Panc1 (cell line): Measurements from ENCODE around the gene C13orf46. TPM values are rescaled to one million over a fixed set of nuclear protein-coding genes. Genes with fewer than 3 reads are reported as not detected.

ENCODE experiments used
- ATAC-seq: fragments of 200-7000 bp; cut with Tn5 transposase; 2 replicates; pipeline ENCODE4 v1.9.1; 2020; ENCODE audit warnings: mild to moderate bottlenecking, moderate library complexity
- BruUV-seq: library from RNA; stranded (reverse); fragments of 400-500 nt; replicated peaks from 2 replicates; lab custom pipeline; 2021; lab: Mats Ljungman, UMichigan
- CTCF ChIA-PET: fragments of 300-600 bp; sonication (Branson Sonifier 250); formaldehyde crosslinking; loops from one replicate; lab custom pipeline; 2022; ENCODE audit warnings: antibody characterized with exemption; lab: Charles Lee
- POLR2A ChIA-PET: fragments of 300-600 bp; sonication (Branson Sonifier 250); formaldehyde crosslinking; loops from one replicate; lab custom pipeline; 2022; ENCODE audit warnings: antibody characterized with exemption; lab: Charles Lee
- DNase-seq: peaks from one replicate; pipeline ENCODE4 v3.0.0-alpha.2; 2010; ENCODE audit warnings: low read depth, low spot score
- H3K27ac ChIP-seq: 2 replicates; pipeline ENCODE4 v1.5.1; 2011; ENCODE audit warnings: mild to moderate bottlenecking, low read length, inconsistent platforms
- H3K27me3 ChIP-seq: fragments of 200-500 bp; sonication (Bioruptor generic); 2 replicates; pipeline ENCODE4 v1.6.0; 2014; ENCODE audit warnings: low read length, inconsistent platforms; ENCODE audit not compliant: control insufficient read depth, insufficient read depth
- H3K36me3 ChIP-seq: fragments of 200-500 bp; sonication (Bioruptor generic); 2 replicates; pipeline ENCODE4 v1.5.1; 2014; ENCODE audit warnings: inconsistent platforms, mild to moderate bottlenecking, low read length, moderate library complexity; ENCODE audit not compliant: control insufficient read depth, insufficient read depth
- H3K4me1 ChIP-seq: 2 replicates; pipeline ENCODE4 v1.5.1; 2011; ENCODE audit warnings: inconsistent platforms, mild to moderate bottlenecking, low read length, moderate library complexity; ENCODE audit not compliant: control insufficient read depth, insufficient read depth
- H3K4me3 ChIP-seq, 2 experiments: 2 replicates each; pipeline ENCODE4 v1.5.1; 2011 to 2012; ENCODE audit warnings: low read depth in 2 of 2, low read length in 2 of 2, mild to moderate bottlenecking in 2 of 2, inconsistent platforms in 1 of 2, moderate library complexity in 1 of 2
- H3K9me3 ChIP-seq: fragments of 200-500 bp; sonication (Bioruptor generic); 2 replicates; pipeline ENCODE4 v1.5.1; 2014; ENCODE audit warnings: low read depth, mild to moderate bottlenecking, inconsistent platforms, low read length, moderate library complexity; ENCODE audit not compliant: control insufficient read depth, insufficient read depth
- POLR2AphosphoS5 ChIP-seq: IDR thresholded peaks from 2 replicates; pipeline ENCODE4 v1.6.1; 2012; ENCODE audit warnings: mild to moderate bottlenecking, low read depth, low read length, moderate library complexity
- SIN3A ChIP-seq: IDR thresholded peaks from 2 replicates; pipeline ENCODE4 v1.6.1; 2012; ENCODE audit warnings: low read depth, mild to moderate bottlenecking, low read length, moderate library complexity, borderline replicate concordance; ENCODE audit not compliant: insufficient read depth
- TCF7L2 ChIP-seq: IDR thresholded peaks from 2 replicates; pipeline ENCODE4 v1.6.1; 2011; ENCODE audit warnings: mild to moderate bottlenecking, low read depth, low read length, inconsistent platforms
- in situ Hi-C: cut with HindIII; loops from 2 replicates; pipeline ENCODE4 v1.10.0; 2016; ENCODE audit warnings: low sequenced_read_pairs, low pct_unique_long_range_greater_than_20kb
- intact Hi-C: fragments of 100-400 bp; cut with micrococcal nuclease; formaldehyde crosslinking; loops from one replicate; pipeline ENCODE4 v1.10.0; 2022; ENCODE audit not compliant: unreplicated experiment
- total RNA-seq: library from RNA; stranded (reverse); gene quantifications from one replicate; pipeline ENCODE4 v1.2.1, GENCODE V29; 2021; ENCODE audit not compliant: unreplicated experiment
- TF ChIP-seq, protein P1 (sequence below): fragments of 450-650 bp; IDR thresholded peaks from 2 replicates; pipeline ENCODE4 v1.5.1; 2017; ENCODE audit warnings: mild to moderate bottlenecking
- TF ChIP-seq, protein P2 (sequence below), 2 experiments: IDR thresholded peaks; 2 replicates each; pipeline ENCODE4 v1.6.1; 2011 to 2012; ENCODE audit warnings: low read depth in 2 of 2, control low read depth in 1 of 2, low read length in 1 of 2, mild to moderate bottlenecking in 1 of 2, moderate library complexity in 1 of 2; ENCODE audit not compliant: insufficient read depth in 1 of 2

C13orf46 gene
- total RNA-seq, 1 experiment from 2014 or later: 2.6 TPM

- DNase-seq: no peak
- in situ Hi-C loops (no loop called here), intact Hi-C loops (no loop called here)
- no peak for ATAC-seq
- H3K36me3 ChIP-seq: peaks cover 1% of the 10 kb centered on the region; the same call in 1 of the 2 replicates
- no peaks in the 10 kb centered on the region for H3K9me3 ChIP-seq
- ChIA-PET CTCF (no interaction called here), POLR2A (no interaction called here)
- H3K27me3 ChIP-seq: no peaks in the 10 kb centered on the region
- H3K4me3 ChIP-seq: no peak overlapping the region
- H3K4me1 ChIP-seq: no peaks in the 10 kb centered on the region
- BruUV-seq: no TSS peak
- H3K27ac ChIP-seq: no peak overlapping the region
- TF ChIP-seq, protein P1, sequence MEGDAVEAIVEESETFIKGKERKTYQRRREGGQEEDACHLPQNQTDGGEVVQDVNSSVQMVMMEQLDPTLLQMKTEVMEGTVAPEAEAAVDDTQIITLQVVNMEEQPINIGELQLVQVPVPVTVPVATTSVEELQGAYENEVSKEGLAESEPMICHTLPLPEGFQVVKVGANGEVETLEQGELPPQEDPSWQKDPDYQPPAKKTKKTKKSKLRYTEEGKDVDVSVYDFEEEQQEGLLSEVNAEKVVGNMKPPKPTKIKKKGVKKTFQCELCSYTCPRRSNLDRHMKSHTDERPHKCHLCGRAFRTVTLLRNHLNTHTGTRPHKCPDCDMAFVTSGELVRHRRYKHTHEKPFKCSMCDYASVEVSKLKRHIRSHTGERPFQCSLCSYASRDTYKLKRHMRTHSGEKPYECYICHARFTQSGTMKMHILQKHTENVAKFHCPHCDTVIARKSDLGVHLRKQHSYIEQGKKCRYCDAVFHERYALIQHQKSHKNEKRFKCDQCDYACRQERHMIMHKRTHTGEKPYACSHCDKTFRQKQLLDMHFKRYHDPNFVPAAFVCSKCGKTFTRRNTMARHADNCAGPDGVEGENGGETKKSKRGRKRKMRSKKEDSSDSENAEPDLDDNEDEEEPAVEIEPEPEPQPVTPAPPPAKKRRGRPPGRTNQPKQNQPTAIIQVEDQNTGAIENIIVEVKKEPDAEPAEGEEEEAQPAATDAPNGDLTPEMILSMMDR: no peak
- TF ChIP-seq, protein P2, sequence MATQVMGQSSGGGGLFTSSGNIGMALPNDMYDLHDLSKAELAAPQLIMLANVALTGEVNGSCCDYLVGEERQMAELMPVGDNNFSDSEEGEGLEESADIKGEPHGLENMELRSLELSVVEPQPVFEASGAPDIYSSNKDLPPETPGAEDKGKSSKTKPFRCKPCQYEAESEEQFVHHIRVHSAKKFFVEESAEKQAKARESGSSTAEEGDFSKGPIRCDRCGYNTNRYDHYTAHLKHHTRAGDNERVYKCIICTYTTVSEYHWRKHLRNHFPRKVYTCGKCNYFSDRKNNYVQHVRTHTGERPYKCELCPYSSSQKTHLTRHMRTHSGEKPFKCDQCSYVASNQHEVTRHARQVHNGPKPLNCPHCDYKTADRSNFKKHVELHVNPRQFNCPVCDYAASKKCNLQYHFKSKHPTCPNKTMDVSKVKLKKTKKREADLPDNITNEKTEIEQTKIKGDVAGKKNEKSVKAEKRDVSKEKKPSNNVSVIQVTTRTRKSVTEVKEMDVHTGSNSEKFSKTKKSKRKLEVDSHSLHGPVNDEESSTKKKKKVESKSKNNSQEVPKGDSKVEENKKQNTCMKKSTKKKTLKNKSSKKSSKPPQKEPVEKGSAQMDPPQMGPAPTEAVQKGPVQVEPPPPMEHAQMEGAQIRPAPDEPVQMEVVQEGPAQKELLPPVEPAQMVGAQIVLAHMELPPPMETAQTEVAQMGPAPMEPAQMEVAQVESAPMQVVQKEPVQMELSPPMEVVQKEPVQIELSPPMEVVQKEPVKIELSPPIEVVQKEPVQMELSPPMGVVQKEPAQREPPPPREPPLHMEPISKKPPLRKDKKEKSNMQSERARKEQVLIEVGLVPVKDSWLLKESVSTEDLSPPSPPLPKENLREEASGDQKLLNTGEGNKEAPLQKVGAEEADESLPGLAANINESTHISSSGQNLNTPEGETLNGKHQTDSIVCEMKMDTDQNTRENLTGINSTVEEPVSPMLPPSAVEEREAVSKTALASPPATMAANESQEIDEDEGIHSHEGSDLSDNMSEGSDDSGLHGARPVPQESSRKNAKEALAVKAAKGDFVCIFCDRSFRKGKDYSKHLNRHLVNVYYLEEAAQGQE (IDR thresholded peaks at IDR 0.05; ENCODE audit: insufficient read depth in 1 of 2, low read depth in 2 of 2, low read length in 1 of 2): no peak
- TF ChIP-seq TCF7L2 (no peak), POLR2AphosphoS5 (no peak), SIN3A (no peak)
Observed at GRCh38 chr13:114022309-114022669, 48.4 kb upstream of the C13orf46 start.

DNA sequence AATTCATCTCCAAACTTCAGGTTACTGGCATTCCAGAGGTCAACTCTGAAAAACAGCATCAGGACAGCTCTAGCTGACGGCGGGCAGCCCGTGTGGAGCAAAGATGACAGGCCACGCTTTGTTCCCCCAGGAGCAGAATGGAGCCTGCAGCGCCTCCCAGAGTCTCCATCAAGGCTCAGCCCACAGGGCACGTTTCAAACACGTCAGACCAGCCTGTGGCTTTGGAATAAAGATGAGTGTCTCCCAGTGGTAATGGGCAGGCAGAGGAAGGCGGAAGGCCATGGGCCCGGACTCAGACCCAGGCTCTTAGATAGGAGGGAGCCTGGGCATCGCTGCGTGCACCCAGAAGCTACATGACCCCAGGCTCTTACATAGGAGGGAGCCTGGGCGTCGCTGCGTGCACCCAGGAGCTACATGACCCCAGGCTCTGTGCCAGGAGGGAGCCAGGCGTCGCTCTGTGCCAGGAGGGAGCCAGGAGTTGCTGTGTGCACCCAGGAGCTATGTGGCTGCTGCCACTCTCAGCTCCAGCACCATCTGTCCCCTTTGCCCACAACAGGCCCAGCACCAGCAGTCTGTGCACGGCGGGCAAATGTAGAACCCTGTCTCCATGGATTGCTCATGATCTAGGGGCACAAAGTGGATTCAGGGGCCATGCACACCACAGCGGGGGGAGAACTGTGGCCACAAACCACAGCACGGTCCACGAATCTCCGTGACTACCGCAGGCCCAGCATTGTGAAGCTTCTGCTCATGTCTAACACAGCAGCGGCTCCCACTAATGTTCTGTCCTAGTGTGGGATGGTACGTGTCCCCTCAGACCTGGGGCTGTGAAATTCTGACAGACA, 47.8 kb upstream of the C13orf46 start:
- intact Hi-C loops: no loop called here
- ATAC-seq (no peak; the same call in 1 of the 2 replicates), DNase-seq (no peak)
- ChIA-PET CTCF (no interaction called here), POLR2A (no interaction called here)
- in situ Hi-C loops: no loop called here
- Histone ChIP-seq H3K27me3 (no peaks in the 10 kb centered on the region), H3K27ac (no peak overlapping the region), H3K4me3 (no peak overlapping the region), H3K36me3 (no peaks in the 10 kb centered on the region), H3K4me1 (no peaks in the 10 kb centered on the region), H3K9me3 (no peaks in the 10 kb centered on the region)
- no peak for TF ChIP-seq POLR2AphosphoS5
- TF ChIP-seq, protein P2 (IDR thresholded peaks at IDR 0.05; ENCODE audit: insufficient read depth in 1 of 2, low read depth in 2 of 2, low read length in 1 of 2): no peak
- TF ChIP-seq TCF7L2: no peak
- no peak for TF ChIP-seq SIN3A
- TF ChIP-seq, protein P1: no peak
- BruUV-seq: no TSS peak
